B cell (primary cell): ENCODE results near the gene PIGC. TPM values are rescaled to one million over a fixed set of nuclear protein-coding genes. Genes with fewer than 3 reads are reported as not detected.

ENCODE experiments used
- ATAC-seq: fragments of 200-7000 bp; cut with Tn5 transposase; one replicate; pipeline ENCODE4 v1.10.0; 2021; ENCODE audit warnings: low read depth, mild to moderate bottlenecking, moderate number of reproducible peaks, moderate library complexity
- CTCF ChIA-PET: fragments of 350-600 bp; sonication (Branson Sonifier 250); formaldehyde crosslinking; loops from one replicate; lab custom pipeline; 2021; ENCODE audit warnings: antibody characterized with exemption, inconsistent platforms; lab: Charles Lee
- POLR2A ChIA-PET: fragments of 350-600 bp; sonication (Branson Sonifier 250); formaldehyde crosslinking; loops from one replicate; lab custom pipeline; 2021; ENCODE audit warnings: antibody characterized with exemption; lab: Charles Lee
- DNase-seq: peaks from one replicate; pipeline ENCODE4 v3.0.0; 2013
- H2AFZ ChIP-seq: 2 replicates; pipeline ENCODE4 v1.6.1; 2012; ENCODE audit warnings: mild to moderate bottlenecking, low read depth, low read length; ENCODE audit not compliant: insufficient read depth, poor library complexity, severe bottlenecking
- H3K27ac ChIP-seq, 2 donors: 1 replicate in 1 of 2; 2 replicates in 1 of 2; pipeline ENCODE4 v1.5.1; 2012 to 2013; ENCODE audit warnings: low read length in 2 of 2, mild to moderate bottlenecking in 2 of 2, moderate library complexity in 1 of 2
- H3K27me3 ChIP-seq, 4 experiments: fragments of 200-600 bp in 1 of 4; sonication (generic) in 1 of 4; replicated peaks in 1 of 4; 1 replicate in 2 of 4; 2 replicates in 2 of 4; pipeline versions ENCODE4 v1.6.1 to v1.7.0; 2013 to 2016; ENCODE audit warnings: low read length in 3 of 4, mild to moderate bottlenecking in 2 of 4, mixed read lengths in 1 of 4, moderate library complexity in 1 of 4; ENCODE audit not compliant: insufficient read depth in 4 of 4, control insufficient read depth in 3 of 4; ENCODE audit errors: control extremely low read depth in 1 of 4
- H3K36me3 ChIP-seq, 2 experiments: replicated peaks in 1 of 2; 1 replicate in 1 of 2; 2 replicates in 1 of 2; pipeline versions ENCODE4 v1.6.1 to v1.7.1; 2013; ENCODE audit warnings: low read length in 1 of 2; ENCODE audit not compliant: insufficient read depth in 2 of 2, control insufficient read depth in 1 of 2; ENCODE audit errors: control extremely low read depth in 1 of 2, extremely low read depth in 1 of 2
- H3K4me1 ChIP-seq, 2 donors: fragments of 200-600 bp in 1 of 2; sonication (generic) in 1 of 2; 1 replicate in 1 of 2; 2 replicates in 1 of 2; pipeline versions ENCODE4 v1.5.1 to v1.6.1; 2013 to 2017; ENCODE audit warnings: low read length in 2 of 2; ENCODE audit not compliant: control insufficient read depth in 2 of 2, insufficient read depth in 2 of 2
- H3K4me2 ChIP-seq: replicated peaks from 2 replicates; pipeline ENCODE3; 2012; ENCODE audit warnings: mild to moderate bottlenecking, low read depth, low read length; ENCODE audit not compliant: poor library complexity, severe bottlenecking
- H3K4me3 ChIP-seq, 5 experiments: fragments of 200-600 bp in 1 of 5; sonication (generic) in 1 of 5; 1 replicate in 3 of 5; 2 replicates in 2 of 5; pipeline versions ENCODE4 v1.5.1 to v1.7.0; 2011 to 2016; ENCODE audit warnings: low read length in 4 of 5, mild to moderate bottlenecking in 4 of 5, low read depth in 2 of 5, control low read depth in 1 of 5, moderate library complexity in 1 of 5; ENCODE audit not compliant: insufficient read depth in 1 of 5; ENCODE audit errors: control extremely low read depth in 1 of 5, extremely low read depth in 1 of 5
- H3K79me2 ChIP-seq: fragments of 200-600 bp; sonication (generic); one replicate; pipeline ENCODE4 v1.6.0; 2016; ENCODE audit warnings: low read length; ENCODE audit not compliant: control insufficient read depth, insufficient read depth
- H3K9ac ChIP-seq: fragments of 200-600 bp; sonication (generic); 2 replicates; pipeline ENCODE4 v1.6.1; 2017; ENCODE audit warnings: mild to moderate bottlenecking, low read length, moderate library complexity
- H3K9me3 ChIP-seq, 3 donors: one replicate each; pipeline versions ENCODE4 v1.6.1 to v1.7.1; 2013; ENCODE audit warnings: low read length in 2 of 3; ENCODE audit not compliant: control insufficient read depth in 2 of 3, insufficient read depth in 1 of 3; ENCODE audit errors: control extremely low read depth in 1 of 3
- H4K20me1 ChIP-seq: 2 replicates; pipeline ENCODE4 v1.6.0; 2012; ENCODE audit warnings: mild to moderate bottlenecking, low read length; ENCODE audit not compliant: insufficient read depth, control insufficient read depth, poor library complexity, severe bottlenecking
- H3K27ac Mint-ChIP-seq: one replicate; pipeline ENCODE4 v1.8.0; 2021; ENCODE audit warnings: mixed read lengths
- H3K27me3 Mint-ChIP-seq: one replicate; pipeline ENCODE4 v1.8.0; 2021; ENCODE audit warnings: mixed read lengths
- H3K4me1 Mint-ChIP-seq: one replicate; pipeline ENCODE4 v1.8.0; 2021; ENCODE audit warnings: mixed read lengths
- H3K4me3 Mint-ChIP-seq: one replicate; pipeline ENCODE4 v1.8.0; 2021; ENCODE audit warnings: mixed read lengths
- H3K9me3 Mint-ChIP-seq: one replicate; pipeline ENCODE4 v1.8.0; 2022; ENCODE audit warnings: mixed read lengths; ENCODE audit not compliant: insufficient read depth
- EZH2 ChIP-seq: IDR thresholded peaks from 2 replicates; pipeline ENCODE4 v1.6.1; 2012; ENCODE audit warnings: borderline replicate concordance, low read depth, mild to moderate bottlenecking, moderate library complexity, low read length; ENCODE audit not compliant: insufficient read depth, poor library complexity, severe bottlenecking
- WGBS: methylation state at CpG from one replicate; pipeline ENCODE4 v1.1.5; 2013; ENCODE audit warnings: missing lambda C conversion rate; ENCODE audit not compliant: insufficient coverage; 5-methylcytosine and 5-hydroxymethylcytosine counted together
- intact Hi-C: fragments of 100-400 bp; cut with micrococcal nuclease; formaldehyde crosslinking; loops from one replicate; pipeline ENCODE4 v1.10.0; 2022
- polyA plus RNA-seq: library from polyadenylated mRNA; depleted of rRNA; stranded (reverse); fragments of >200 nt; gene quantifications from 2 replicates; pipeline ENCODE4 v1.2.3, GENCODE V29; 2012
- total RNA-seq, 2 donors: library from RNA; stranded (reverse); fragments of 120-200 nt in 1 of 2; gene quantifications; 1 replicate in 1 of 2; 2 replicates in 1 of 2; pipeline versions ENCODE4 v1.2.3 to v1.2.4, GENCODE V29; 2013 to 2022
- TF ChIP-seq, protein P1 (sequence below): fragments of 200-600 bp; IDR thresholded peaks from one replicate; pipeline ENCODE4 v1.8.0; 2022; ENCODE audit warnings: antibody characterized with exemption, mild to moderate bottlenecking

PIGC gene
- total and polyA plus RNA-seq, 2 donors (not counting 1 experiment from before 2014, with no cell fraction given), result 16.2 to 28.8 TPM

DNA sequence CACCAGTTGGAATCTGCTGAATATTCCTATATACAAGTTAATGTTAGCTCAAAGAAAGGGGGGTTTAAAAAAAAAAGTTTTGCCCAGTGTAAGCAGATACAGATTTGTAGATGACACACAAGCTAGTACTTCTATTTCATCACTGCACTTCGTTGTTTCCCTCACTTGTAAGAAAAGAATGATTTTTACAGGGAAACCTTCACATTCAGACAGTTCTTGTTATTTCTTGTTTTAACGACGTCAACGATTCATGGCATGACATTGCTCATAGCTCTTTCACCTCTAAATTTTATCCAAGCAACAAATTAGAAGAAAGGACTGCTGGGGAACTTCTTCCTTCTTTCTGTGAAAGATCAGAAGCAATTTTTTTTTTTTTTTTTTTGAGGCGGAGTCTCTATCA is 49.1 kb downstream of the PIGC start:
- no peak overlapping the region for H3K9ac ChIP-seq
- no peak for TF ChIP-seq EZH2
- TF ChIP-seq, protein P1, sequence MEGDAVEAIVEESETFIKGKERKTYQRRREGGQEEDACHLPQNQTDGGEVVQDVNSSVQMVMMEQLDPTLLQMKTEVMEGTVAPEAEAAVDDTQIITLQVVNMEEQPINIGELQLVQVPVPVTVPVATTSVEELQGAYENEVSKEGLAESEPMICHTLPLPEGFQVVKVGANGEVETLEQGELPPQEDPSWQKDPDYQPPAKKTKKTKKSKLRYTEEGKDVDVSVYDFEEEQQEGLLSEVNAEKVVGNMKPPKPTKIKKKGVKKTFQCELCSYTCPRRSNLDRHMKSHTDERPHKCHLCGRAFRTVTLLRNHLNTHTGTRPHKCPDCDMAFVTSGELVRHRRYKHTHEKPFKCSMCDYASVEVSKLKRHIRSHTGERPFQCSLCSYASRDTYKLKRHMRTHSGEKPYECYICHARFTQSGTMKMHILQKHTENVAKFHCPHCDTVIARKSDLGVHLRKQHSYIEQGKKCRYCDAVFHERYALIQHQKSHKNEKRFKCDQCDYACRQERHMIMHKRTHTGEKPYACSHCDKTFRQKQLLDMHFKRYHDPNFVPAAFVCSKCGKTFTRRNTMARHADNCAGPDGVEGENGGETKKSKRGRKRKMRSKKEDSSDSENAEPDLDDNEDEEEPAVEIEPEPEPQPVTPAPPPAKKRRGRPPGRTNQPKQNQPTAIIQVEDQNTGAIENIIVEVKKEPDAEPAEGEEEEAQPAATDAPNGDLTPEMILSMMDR, result no peak
- no peaks in the 10 kb centered on the region for H3K27me3 Mint-ChIP-seq
- H3K4me1 ChIP-seq, result peaks cover 81 to 83% of the 10 kb centered on the region in 2 donors
- no peaks in the 10 kb centered on the region for H3K27me3 ChIP-seq
- H3K4me3 ChIP-seq, result peak overlapping the region in 1 of 5 experiments; percentile 59
- no peaks in the 10 kb centered on the region for H3K36me3 ChIP-seq
- intact Hi-C loops, result loop anchor here (1.0 to 2.0 kb wide), 6 partner anchors 15 to 614 kb away; partner anchors contain the start of genes METTL13 and SUCO
- peaks cover 91% of the 10 kb centered on the region for H3K4me1 Mint-ChIP-seq
- no peaks in the 10 kb centered on the region for H4K20me1 ChIP-seq
- ATAC-seq (no peak), DNase-seq (no peak)
- H3K4me3 Mint-ChIP-seq, result peak overlapping the region; percentile 63
- H3K27ac Mint-ChIP-seq, result peak overlapping the region; percentile 93
- H3K4me2 ChIP-seq, result peak overlapping the region; percentile 76
- H2AFZ ChIP-seq, result peak overlapping the region; percentile 34
- peak overlapping the region; percentile 97 to 98 for H3K27ac ChIP-seq
- CTCF ChIA-PET, result interaction anchor here (0.6 to 12.3 kb wide), 18 partner anchors 9 to 391 kb away, joined by 3 to 152 read pairs (median 6); no protein-coding TSS in a partner anchor
- WGBS, result 80% methylated on average over 3 of the region's 5 CpGs
- no peaks in the 10 kb centered on the region for H3K9me3 ChIP-seq
- POLR2A ChIA-PET, result interaction anchor here (0.7 to 4.5 kb wide), 6 partner anchors 18 to 652 kb away, joined by 3 to 26 read pairs (median 3); no protein-coding TSS in a partner anchor
- no peaks in the 10 kb centered on the region for H3K9me3 Mint-ChIP-seq
- peaks cover 4% of the 10 kb centered on the region for H3K79me2 ChIP-seq

- no peaks in the 10 kb centered on the region for H3K9me3 Mint-ChIP-seq
- peak overlapping the region; percentile 97 to 98 for H3K27ac ChIP-seq
- DNase-seq, result peak; percentile 89
- no peaks in the 10 kb centered on the region for H3K9me3 ChIP-seq
- peak overlapping the region; percentile 93 for H3K27ac Mint-ChIP-seq
- intact Hi-C loops, result loop anchor here (1.0 to 2.0 kb wide), 6 partner anchors 14 to 613 kb away; partner anchors contain the start of genes METTL13 and SUCO
- H3K27me3 ChIP-seq, result no peaks in the 10 kb centered on the region
- 0% methylated on average over 3 of the region's 4 CpGs for WGBS
- no peaks in the 10 kb centered on the region for H3K27me3 Mint-ChIP-seq
- H3K4me3 ChIP-seq, result peak overlapping the region in 4 of 5 experiments; percentile 18 to 59 (median 31)
- peaks cover 79 to 82% of the 10 kb centered on the region in 2 donors for H3K4me1 ChIP-seq
- peak overlapping the region; percentile 57 for H3K9ac ChIP-seq
- peaks cover 88% of the 10 kb centered on the region for H3K4me1 Mint-ChIP-seq
- H3K36me3 ChIP-seq, result no peaks in the 10 kb centered on the region
- CTCF ChIA-PET, result interaction anchor here (0.6 to 12.3 kb wide), 18 partner anchors 9 to 391 kb away, joined by 3 to 152 read pairs (median 6); no protein-coding TSS in a partner anchor
- ATAC-seq, result peak; percentile 71
- no peak for TF ChIP-seq EZH2
- TF ChIP-seq, protein P1, result no peak
- no peaks in the 10 kb centered on the region for H4K20me1 ChIP-seq
- H2AFZ ChIP-seq, result peak overlapping the region; percentile 34
- H3K79me2 ChIP-seq, result peaks cover 4% of the 10 kb centered on the region
- POLR2A ChIA-PET, result interaction anchor here (0.7 to 4.5 kb wide), 5 partner anchors 17 to 213 kb away, joined by 3 to 26 read pairs (median 3); no protein-coding TSS in a partner anchor
- H3K4me3 Mint-ChIP-seq, result peak overlapping the region; percentile 63
- H3K4me2 ChIP-seq, result peak overlapping the region; percentile 76
Measured at GRCh38 chr1:172394141-172394751, 49.6 kb downstream of the PIGC start.
